Panc1 (cell line): ENCODE data around the gene UST.

ENCODE experiments used
- POLR2AphosphoS5 ChIP-seq: IDR thresholded peaks from 2 replicates; pipeline ENCODE4 v1.6.1; 2012; ENCODE audit warnings: mild to moderate bottlenecking, low read depth, low read length, moderate library complexity
- SIN3A ChIP-seq: IDR thresholded peaks from 2 replicates; pipeline ENCODE4 v1.6.1; 2012; ENCODE audit warnings: low read depth, mild to moderate bottlenecking, low read length, moderate library complexity, borderline replicate concordance; ENCODE audit not compliant: insufficient read depth
- TF ChIP-seq, protein P1 (sequence below): fragments of 450-650 bp; IDR thresholded peaks from 2 replicates; pipeline ENCODE4 v1.5.1; 2017; ENCODE audit warnings: mild to moderate bottlenecking

DNA sequence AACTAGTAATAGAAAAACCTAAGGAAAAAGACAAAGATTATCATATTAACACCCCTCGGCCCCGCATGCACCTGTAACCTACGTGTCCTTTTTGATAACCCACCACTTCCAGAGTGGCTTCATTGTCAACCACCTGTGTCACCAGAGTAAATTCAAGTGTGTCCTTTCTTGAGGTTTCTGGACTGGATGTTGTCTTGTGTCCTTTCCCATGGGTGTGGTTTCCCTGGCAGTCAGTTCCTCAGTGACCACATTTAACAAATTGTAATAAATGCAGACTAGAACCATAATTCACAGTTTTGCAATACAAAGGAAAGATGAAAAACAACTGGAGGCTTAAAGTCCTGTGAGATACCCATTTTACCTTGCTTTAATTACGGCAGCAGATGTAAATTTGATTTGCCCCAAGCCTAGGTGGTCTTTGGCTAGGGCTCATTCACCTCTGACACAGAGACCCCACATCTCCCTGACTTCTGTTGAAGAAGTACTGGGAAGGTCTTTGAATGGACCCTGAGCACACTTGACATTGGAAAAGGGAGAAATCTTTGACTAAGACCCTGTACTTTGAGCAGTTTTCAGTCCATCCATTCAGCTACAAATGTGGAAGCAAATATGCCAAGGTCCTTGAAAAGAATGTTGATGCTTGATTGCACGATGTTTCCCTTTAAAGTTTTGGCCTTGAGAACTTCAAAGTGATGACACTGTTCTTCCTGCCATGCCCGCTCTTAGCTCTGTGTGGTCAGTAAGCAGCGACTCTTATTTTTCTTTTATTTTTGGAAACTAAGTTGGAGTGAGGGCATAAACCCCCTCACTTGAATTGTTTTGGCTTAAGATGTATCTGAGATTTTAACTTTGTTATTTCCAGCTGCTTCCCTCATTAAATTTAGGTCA lies 232.4 kb downstream of the UST start:
- TF ChIP-seq POLR2AphosphoS5 (no peak), SIN3A (no peak)
- TF ChIP-seq, protein P1, sequence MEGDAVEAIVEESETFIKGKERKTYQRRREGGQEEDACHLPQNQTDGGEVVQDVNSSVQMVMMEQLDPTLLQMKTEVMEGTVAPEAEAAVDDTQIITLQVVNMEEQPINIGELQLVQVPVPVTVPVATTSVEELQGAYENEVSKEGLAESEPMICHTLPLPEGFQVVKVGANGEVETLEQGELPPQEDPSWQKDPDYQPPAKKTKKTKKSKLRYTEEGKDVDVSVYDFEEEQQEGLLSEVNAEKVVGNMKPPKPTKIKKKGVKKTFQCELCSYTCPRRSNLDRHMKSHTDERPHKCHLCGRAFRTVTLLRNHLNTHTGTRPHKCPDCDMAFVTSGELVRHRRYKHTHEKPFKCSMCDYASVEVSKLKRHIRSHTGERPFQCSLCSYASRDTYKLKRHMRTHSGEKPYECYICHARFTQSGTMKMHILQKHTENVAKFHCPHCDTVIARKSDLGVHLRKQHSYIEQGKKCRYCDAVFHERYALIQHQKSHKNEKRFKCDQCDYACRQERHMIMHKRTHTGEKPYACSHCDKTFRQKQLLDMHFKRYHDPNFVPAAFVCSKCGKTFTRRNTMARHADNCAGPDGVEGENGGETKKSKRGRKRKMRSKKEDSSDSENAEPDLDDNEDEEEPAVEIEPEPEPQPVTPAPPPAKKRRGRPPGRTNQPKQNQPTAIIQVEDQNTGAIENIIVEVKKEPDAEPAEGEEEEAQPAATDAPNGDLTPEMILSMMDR = no peak
